ENCODE results near the gene CHRNE.

DNA sequence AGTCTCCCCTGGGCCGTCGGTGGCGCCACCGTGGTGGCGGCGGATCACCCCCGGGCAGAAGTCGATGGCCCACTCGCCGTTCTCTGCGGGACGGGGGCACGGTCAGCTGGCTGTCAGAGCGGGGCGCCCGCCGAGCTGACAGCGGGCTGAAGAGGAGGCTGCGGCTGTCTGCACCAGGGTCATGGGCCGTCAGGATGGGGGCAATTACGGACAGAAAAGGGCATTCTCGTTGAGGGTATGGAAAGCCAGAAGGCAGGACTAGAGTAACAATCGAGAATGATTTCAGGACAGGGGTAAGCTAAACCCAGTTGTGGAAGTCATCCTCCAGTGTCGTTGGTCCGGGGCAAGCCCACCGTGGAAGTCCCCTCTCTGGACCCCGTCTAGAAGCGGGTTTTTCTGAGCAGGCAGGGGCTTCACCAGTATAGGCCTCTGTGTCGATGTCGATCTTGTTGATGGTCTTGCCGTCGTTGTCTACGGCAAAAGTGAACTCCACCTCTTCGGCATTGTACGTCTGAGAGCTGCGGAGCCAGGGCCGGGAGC, 1.7 kb downstream of the CHRNE start:
- TF ChIP-seq, protein P1, sequence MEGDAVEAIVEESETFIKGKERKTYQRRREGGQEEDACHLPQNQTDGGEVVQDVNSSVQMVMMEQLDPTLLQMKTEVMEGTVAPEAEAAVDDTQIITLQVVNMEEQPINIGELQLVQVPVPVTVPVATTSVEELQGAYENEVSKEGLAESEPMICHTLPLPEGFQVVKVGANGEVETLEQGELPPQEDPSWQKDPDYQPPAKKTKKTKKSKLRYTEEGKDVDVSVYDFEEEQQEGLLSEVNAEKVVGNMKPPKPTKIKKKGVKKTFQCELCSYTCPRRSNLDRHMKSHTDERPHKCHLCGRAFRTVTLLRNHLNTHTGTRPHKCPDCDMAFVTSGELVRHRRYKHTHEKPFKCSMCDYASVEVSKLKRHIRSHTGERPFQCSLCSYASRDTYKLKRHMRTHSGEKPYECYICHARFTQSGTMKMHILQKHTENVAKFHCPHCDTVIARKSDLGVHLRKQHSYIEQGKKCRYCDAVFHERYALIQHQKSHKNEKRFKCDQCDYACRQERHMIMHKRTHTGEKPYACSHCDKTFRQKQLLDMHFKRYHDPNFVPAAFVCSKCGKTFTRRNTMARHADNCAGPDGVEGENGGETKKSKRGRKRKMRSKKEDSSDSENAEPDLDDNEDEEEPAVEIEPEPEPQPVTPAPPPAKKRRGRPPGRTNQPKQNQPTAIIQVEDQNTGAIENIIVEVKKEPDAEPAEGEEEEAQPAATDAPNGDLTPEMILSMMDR (IDR thresholded peaks at IDR 0.05; ENCODE audit: low read length): no peak
- no peak for TF ChIP-seq EZH2 (IDR thresholded peaks at IDR 0.05; ENCODE audit: borderline replicate concordance, low read length)
